ENCODE results near the gene EPB41L2.

The EPB41L2 gene

DNA sequence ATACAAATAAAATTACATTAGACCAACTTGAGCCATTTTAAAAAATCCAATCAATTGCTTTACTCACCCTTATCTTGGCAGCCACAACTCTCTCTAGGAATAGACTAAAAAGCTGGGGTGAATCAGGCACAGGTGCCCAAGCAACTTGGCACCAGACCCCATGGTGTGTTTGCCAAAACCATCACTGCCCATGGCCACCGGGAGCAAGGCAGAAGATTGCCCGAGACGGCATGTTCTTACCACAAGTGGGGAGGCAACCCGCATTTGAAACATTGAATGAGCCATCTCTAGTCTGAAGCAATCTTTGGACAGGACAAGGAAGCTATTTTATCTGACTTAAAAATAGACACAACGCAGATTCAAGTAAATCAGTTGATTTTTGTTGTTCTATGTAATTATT is 166.8 kb downstream of the EPB41L2 start:
- DNase-seq: no peak

DNA sequence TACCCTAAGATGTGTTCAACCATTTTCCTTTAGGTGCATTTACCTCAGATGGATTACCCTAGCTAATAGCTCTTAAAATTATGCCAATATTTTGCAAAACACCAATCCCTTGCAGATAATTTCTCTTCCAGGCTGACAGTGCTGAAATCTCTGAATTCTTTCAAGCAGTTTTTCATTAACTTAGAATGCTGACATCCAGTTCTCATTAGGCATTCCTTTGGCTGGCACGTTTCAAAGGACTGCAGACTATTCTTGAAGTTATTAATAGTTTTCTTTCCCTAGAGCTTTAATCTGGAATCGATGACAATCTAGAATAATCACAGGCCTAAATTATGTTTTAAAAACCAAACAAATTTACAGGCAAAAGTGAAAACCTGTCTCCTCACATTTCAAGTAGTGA is 167.5 kb downstream of the EPB41L2 start:
- DNase-seq: no peak

DNA sequence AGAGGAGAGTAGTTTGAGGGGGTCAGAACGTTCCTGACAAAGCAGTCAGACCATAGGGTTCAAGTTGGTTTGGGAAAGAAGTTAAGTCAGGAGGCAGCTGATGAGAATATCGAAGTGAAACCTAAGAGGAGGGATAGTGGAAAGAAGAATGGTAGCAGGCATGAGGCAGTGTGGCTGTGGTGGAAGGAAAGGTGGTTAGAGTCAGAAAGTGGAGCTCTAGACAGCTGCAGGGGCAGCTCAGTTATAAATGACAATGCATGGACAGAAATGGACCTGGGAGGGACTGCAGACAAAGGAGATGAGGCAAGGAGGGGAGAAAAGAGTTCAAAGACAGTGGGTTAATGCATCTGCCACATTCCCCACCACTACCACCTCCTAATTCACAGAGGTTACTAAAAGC is 169.3 kb downstream of the EPB41L2 start:
- no peak for DNase-seq

DNA sequence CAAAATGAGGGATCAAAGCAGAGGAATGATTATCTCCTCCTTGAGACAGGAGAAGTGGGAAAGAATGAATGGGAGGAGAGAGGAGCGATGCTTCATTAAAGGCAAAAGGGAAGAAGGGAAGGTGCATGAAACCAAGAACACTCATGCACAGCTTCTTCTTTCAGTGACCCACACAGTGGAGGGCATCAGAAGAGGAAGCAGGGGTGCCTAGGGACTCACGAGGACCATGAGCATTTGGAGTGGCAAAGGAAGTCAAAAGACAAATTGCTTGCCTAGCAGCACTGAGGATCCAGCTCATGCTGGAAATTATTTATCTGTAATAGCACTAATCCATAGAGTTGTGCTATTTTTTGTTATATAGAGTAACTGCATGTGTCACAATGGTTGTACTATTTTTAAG is 169.8 kb downstream of the EPB41L2 start:
- DNase-seq: no peak

DNA sequence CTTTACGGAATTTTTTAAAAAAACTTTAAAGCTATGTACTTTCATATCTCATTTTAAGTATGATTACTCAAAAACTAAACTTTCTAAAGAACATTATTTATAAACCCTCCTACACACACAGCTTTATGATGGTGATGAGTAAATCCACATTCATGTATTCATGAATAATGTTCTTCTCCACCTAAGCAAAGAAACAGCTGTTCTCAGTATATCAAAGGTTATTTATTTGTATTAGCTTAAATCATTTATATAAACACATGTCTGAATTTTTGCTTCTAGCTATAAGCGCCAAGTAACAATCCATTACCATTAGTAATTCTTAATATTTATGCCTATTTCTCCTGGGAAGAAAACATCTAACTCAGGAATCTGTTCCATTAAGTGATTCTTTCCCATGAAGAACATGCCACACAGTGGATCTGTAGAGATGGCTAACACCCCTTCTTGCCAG is 172.5 kb downstream of the EPB41L2 start:
- DNase-seq: no peak

DNA sequence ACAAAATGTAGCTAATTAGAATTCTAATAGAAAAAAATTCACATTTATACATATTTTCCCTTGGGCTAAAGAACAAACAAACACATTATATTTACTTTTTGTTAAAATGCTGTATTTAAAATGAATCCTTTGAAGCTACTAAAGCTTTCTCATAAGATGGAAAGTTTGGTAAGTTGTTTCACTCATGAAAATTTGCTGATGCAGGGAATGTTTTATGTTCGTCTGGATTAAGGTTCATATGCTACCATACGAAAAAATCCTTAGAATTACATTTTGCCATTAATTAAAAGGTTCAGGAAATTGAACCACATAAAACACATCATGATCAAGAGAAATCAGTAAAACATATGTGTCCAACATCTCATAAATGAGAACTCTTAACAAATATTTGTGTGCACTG is 173.6 kb downstream of the EPB41L2 start:
- no peak for DNase-seq

DNA sequence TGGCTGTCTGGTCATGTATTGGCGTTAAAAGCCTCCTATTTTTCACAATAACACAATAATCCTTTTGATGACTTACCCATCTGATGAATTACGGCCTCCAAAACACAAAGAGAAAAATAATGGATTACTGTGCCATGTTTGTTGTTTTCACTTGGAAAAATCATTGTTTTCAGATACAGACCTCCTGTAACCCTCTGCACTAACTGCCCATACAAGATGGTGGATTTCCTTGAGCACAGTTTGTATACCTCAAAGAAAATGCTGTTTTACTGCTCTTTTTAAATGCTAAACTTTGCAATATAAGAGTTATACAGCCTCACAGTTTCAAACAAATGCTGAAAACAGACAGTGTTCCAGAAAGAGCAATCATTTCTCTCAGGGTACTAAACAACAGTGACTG is 174.8 kb downstream of the EPB41L2 start:
- no peak for DNase-seq

DNA sequence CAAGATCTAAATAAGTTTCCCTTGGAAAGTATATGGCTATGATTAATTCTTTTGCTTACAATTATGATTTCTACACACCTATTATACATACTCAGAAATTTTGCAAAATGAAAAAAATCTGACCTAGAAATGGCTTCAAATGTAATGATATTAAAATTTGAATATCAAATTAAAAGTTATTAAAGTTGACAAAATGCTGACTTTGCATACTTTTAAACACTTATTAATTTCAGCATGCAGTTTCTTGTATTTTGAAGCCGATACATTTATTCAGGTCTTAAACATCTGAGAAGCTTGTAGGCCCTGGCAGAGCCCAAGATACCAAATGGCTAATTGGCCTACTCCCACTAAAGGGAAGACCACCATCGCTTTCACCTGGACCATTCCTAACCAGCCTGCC is 176.1 kb downstream of the EPB41L2 start:
- DNase-seq: no peak

DNA sequence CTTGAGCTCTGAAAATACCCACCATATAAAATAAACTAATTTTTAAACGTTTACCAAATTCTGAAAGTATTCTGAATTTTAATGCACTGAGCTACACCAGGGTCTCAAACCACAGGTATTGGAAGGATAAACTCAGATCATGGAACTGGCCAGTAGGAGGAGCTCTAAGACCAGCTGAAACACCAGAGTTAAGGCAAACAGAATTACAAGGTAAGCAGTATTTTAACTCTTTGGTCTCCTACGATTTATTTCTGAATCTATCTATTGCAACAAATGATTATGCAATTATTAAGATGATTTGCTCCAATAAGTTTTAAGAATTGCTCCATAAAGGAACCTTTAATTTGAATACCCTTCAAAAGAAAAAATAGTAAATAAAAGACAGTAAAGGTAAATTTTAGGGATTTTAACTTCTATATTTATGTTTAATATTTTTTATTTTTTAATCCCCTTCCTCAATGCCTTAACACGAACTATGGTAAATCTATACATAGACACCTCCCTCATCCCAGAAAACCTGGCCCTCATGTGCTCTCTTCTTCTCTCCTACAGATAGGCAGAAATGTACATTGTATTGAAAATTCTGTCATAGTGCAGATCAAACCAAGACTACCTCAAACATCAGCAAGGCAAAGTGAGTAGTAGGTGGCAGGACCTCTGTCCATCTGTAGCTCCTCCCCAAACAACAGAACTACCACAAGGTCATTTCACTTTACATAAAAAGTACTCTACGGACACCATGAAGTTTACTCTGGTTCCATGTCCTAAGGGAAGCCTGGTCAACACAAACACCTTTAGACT is 177.5 kb downstream of the EPB41L2 start:
- DNase-seq: peak; percentile 10

DNA sequence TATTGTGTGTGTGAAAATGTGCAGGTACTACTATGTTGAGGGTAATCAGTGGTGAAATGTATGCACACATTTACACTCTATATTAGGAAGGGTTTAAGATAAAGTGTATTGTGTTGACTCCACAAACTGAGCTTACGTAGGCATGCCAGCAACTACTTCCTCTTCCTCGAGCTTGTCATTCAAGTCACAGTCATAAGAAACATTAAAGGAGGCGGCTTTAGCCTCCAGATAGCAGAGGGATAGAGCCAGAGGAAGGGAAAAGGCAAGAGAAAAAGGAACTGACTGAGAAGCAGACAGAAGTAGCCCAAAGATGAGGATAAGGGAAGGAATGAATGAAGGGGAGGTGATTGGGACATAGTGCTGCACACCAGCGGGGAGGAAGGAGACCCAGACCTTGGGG is 180.7 kb downstream of the EPB41L2 start:
- no peak for DNase-seq

DNA sequence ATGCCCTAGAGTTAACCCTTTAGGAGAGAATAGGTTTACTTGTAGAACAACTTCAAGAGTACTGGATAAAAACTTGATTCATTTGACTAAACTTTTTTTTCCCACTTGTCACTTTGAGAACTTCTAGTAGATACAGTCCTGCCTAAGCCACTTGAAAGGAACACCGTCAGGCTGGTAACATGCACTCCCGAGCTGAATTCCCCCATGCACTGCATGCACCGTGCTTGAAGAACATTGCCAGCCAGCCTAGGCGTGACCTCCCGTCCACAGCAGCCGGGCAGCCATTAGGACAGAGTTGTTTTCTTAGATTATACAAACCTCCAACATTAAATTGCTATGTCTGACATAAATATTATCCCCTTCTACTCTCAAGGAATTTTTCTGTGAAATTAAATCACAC is 183.2 kb downstream of the EPB41L2 start:
- no peak for DNase-seq

DNA sequence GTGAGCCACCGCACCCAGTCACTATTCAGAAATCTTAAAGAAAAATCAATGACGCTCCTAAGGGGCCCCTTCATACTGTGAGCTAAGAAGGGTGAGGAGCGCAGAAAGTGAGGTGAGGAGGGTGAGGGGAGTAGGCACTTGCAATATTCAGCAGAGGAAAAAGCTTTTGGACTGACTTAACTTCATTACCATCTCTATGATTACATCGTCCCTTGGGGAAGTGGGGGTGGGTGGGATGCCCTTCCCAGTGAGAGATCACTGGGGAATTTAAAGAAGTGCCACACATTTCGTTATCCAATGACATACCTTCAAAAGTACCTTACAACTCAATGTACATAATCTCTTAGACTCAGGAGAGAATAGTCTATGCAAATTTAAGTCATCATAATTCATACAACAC is 189.3 kb downstream of the EPB41L2 start:
- DNase-seq: no peak

DNA sequence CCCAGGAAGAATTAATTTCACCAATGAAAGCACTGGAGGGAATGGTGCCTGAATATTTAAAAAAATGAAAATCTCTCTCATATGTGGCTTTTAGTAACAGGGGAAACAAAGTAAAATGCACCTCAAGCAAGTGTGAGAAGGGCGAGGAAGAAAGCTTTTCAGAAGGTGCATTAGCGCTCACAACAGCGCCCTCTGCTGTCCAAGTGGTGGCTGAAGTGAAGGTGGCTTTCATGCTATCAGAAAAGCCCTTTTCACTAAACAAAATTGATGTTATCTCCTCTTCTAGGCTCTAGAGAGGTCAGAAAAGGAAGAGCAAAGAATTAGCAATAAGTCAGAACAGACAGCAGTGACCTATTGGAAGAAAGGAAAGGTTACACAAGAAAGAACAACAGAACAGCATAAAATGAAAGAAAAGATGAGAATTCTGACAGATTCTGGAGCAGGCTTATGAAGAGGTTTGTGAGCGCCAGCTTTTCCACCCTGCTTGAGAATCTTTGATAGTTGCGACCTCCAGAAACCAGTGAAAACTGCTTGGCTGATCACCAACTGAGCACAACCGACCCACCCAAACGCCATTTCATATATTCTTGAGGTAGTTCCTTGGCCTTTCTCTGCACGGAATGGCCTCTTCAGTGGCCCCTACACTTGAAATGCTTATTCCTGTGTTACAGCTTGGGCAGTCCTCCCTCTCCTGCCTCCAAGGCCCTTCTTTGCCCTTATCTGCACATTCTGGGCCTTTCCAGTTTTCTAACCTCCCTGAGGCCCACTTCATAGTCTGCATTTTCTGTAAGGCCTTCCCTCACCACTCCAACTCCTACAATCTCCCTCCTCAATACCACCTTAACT is 190.6 kb downstream of the EPB41L2 start:
- DNase-seq: peak; percentile 48

DNA sequence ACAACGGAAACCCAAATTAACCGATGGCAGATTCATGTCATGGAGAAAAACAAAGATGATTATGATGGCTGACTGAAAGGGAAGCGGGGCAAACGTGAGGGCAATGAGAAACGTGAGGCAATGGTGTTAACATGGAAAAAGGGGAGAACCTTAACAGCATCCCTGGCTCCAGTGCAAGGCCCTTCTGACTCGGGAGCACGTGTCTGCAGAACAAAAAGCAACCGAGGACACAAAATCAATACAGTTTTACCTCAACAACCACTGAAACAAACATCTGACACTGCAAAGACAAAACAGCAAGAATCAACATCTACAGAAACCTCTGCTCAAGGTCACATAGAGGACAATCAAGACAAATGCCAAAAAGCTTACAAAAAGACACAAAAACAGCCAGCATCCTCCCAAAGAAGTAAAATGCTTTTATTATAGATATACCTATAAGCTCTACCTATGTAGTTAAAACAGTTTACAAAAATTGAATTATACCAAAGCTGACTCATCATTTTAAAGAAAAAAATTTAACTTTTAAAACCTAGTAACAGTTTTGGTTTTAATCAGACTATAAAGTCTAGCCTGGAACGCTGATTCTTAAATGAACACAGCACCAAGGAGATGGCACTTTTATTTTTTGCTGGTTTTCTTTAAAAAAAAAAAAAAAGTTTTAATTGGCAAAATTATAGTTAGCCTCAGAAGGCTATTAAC is 192.7 kb downstream of the EPB41L2 start:
- no peak for DNase-seq

DNA sequence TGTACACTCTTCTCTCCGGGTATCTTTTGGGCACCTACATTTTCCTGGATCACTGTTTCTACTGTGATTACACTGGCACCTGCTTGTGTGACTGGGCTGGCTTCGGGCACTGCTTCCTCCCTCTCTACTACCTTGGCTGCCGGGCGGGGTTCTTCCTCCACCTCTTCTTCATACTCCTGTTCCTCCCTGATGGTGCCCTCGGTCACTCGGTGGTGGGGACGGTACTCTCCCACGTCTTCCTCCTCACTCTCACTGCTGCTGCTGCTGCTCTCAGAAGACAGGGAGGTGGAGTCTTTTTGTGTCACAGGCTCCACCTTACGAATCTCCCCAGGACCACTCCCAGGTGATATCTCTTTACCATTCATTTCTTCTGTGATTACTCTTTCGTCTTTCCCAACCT is 193.4 kb downstream of the EPB41L2 start:
- DNase-seq: no peak

DNA sequence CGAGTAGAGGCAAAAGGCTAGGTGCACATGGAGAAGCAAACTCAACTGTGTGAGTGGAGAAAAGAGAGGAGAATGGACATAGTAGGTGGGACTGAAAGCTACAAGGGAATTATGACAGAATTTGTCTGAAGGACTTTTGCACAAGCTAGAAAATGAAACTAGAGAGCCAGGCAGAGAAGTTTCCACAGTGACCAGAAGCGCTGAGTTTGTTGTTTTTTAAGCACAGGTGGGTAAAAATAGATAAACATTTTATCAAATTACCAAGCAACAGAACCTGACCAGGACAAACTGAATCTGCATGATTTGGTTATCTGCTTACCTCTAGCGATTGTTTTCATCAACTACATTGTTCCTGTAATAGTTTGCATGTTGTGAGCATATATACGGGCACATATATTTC is 197.3 kb downstream of the EPB41L2 start:
- no peak for DNase-seq

DNA sequence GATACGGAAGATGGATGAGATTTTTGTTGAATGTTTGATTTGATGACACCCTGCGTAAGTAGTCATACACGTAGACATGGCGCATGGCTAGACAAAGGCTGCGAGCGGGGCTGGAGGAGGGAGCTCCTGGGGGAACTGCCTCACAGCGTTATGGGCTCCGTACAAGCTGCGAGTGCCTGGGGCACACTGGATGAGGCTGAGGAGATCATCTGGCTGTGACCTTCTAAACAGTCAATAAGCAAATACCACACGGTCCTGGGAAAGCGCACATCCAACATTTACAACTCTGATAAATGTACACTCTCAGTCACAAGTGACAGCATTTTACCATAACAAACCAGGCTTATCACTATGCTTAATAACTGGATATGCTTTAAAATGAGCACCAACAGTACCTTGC is 198.7 kb downstream of the EPB41L2 start:
- DNase-seq: no peak

DNA sequence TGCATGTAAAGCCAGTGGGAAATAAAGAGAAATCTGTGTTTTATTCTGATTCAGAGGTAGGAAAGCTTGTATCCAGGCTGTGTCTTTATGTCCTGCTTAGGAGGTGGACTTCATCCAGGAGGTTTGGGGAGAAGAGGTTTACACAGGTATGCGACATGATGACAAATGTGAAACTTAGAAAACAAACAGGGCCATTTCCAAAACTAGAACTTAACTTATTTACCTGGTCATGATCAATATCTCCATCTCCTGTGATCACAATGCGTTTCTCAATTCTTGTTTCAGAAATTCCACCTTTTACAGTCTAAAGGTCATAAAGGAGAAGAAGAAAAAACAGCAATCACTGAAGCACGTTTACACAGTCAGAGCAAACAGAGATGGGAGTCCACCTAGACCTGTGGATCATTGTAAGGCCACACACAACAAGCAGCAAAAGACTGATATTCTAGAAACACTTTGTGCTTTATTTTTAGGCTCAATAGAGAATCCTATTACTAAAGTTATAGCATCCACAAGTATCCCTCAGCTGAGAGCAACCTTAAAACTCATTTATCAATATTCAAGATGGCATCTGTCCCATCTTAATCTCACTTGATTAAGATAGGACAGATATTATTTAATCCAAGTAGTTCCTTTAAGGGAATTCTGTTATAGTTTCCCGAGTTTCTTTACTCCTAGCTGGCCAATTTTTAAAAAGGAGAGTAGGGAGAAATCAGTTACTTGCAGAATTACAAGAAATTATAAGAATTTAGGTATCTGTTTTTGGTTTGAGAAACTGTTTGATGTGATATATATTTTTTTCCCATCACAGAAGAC is 199.4 kb downstream of the EPB41L2 start:
- no peak for DNase-seq

DNA sequence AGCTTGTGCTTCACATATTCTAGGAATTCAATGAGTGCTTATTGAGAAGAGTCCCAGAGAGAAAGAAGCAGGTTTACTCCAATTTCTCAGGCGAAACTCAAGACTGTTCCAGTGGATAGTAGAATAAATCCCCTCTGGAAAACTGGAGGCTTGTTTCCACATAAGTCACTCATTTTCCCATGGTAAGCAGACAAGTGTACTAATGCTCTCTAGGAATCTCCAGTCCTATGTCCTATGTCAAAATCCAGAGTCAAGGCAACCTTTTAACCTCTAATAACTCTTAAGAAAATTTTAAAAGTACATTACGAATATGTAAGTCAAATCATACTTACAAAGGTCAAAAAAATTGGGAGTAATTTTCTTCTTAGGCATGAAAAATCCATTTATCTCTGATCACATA is 200.7 kb downstream of the EPB41L2 start:
- DNase-seq: no peak

DNA sequence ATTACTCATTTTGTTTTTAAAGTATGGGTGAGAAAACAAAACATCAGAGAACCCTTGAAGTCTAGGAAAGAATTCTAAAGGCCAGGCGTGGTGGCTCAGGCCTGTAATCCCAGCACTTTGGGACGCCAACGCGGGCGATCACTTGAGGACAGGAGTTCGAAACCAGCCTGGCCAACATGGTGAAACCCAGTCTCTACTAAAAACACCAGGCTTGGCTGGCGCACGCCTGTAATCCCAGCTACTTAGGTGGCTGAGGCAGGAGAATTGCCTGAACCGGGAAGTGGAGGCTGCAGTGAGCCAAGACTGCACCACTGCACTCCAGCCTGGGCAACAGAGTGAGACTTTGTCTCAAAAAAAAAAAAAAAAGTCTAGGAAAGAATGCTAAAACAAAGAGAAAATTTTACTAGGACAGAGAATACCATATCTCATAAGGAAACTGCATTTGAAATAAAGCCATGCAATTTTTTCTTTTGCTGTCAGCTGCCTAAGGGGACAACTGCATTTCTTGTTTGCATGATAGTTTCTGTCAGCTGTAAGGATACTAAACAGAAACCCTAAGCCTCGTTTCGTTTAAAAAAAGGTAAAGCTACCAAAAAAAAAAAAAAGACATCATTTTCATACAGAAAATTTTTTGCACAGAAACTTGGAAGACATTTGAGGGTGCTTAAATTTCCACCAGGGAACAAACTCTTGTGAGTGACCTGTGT is 203.7 kb downstream of the EPB41L2 start:
- DNase-seq: no peak

DNA sequence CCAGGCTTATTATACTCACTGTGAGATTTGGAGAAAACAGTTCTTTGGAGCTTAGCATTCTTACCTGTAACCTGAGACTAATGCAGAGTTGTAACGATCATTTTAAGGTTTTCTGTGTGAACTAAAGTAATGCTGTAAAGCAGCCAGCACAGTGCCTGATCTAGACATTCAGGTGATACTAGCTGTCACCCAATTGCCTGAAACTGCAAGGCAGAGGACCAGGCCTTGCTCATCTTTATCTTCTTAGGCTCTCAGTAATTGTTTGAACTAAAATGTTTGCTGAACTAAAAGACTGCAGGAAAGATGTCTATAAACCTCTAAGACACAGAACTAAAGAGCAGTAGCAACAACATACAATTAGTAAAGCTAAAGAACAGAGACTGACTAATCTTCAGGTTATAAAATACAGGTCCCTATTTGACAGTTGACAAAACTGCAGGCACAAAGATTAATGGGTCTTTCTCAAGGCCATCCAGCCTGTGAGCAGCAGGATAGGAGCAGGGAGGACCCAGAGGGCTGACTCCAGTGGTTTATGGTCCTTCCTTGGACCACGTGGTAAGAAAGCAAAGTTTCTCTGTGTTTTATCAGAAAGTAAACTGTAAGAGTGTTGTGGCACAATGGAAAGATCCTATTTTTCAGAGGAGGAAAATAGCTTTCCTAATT is 204.4 kb downstream of the EPB41L2 start:
- DNase-seq: no peak

DNA sequence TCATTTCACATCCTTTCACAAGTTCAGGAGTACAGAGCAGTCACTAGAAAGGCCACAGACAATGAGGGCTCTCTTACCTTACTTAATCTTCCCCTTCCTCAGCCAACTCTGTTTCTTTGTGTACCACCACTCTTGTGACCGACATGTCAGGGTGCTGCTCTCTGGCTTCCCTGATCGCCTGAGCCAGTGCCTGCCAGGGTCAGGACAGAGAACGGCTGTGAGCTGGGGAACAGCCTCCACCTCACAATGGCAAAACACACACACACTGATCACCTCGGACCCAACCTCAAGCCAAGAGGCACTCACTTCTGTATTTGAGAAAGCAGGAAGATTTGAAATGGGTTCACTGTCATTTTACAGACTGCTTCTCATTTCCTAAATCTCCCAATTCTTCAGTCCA is 205.0 kb downstream of the EPB41L2 start:
- no peak for DNase-seq

Data from activated effector memory CD4-positive, alpha-beta T cell treated with Interleukin-2 at 50 U/mL for 16 hours (primary cell).